Measurements from ENCODE around the gene HSFX3.
A peak's percentile ranks its signal among the peaks of the same experiment; 100 is the strongest.
"Not testable (repeated sequence)": the region's sequence is repeated elsewhere in the genome, so short reads cannot be mapped to it uniquely, and the experiment has no call there.

Gene HSFX3, protein sequence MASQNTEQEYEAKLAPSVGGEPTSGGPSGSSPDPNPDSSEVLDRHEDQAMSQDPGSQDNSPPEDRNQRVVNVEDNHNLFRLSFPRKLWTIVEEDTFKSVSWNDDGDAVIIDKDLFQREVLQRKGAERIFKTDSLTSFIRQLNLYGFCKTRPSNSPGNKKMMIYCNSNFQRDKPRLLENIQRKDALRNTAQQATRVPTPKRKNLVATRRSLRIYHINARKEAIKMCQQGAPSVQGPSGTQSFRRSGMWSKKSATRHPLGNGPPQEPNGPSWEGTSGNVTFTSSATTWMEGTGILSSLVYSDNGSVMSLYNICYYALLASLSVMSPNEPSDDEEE

DNA sequence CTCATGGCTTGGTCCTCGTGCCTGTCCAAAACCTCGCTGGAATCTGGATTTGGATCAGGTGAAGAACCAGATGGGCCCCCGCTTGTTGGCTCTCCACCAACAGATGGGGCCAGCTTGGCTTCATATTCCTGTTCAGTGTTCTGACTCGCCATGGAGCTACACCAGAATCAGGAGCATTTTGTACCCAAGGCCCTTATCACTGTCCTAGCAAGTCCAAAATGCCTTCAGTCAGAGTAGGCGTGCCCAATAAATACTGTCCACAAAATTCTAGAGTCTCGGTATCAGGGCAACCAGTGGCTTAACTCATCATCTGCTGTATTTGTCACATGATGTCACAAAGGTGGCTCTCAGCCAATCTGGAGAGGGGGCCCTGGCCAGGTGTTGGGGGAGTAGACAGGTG lies at the start of gene HSFX3:
TSS of gene HSFX3 (minus strand) at position 224 of the 400 bp plus-strand sequence. CDS start at position 152, 72 bp downstream.
- H3K36me3 Mint-ChIP-seq, H3K27me3 Mint-ChIP-seq, H3K9me3 Mint-ChIP-seq, H3K4me3 Mint-ChIP-seq, CTCF ChIA-PET, H3K4me1 Mint-ChIP-seq, DNase-seq: not testable (repeated sequence)
- H3K27ac Mint-ChIP-seq: peak within 1 kb of the TSS; percentile 28

DNA sequence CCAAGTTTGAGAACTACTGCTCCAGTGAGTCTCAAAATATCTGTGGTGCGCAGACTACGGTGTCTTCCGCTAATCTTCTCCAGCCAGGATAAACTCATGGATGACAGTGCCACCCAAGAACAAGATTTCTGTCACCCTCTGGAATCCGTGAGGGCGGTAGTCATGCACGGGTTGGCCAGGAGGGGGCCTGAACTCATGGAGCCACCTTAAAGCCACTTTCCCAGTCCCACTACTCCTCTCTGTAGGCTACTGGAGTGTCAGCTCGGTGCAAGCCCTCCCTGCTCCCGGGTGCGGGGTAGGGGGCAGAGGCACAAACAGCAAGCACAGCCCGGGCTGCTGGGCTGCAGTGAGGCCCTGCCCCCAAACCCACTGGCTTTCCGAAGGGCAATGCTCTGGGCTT lies 48.9 kb upstream of the HSFX3 start:
- H3K4me1 Mint-ChIP-seq, H3K9me3 Mint-ChIP-seq, CTCF ChIA-PET, H3K27ac Mint-ChIP-seq, H3K4me3 Mint-ChIP-seq, H3K36me3 Mint-ChIP-seq, H3K27me3 Mint-ChIP-seq: not testable (repeated sequence)
- peak; percentile 22 for DNase-seq

DNA sequence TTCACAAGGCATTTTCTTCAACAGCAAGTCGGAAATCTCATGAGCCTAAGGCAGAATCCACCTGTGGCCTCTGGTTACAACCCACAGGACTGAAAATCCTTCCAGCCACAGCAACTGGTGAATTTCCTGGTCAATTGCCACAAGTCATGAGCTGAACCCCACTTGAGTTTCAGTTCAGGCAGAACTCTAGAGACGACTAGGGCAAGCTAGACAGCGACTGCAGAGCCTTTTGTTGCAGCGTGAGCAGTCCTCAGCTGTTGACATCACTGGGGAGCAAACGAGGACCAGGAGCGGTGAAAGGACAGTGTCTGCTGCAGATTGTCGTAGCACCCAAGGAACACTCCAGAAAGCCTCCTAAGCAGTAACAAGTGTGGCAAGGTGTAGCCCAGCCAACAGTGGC lies 46.2 kb upstream of the HSFX3 start:
- DNase-seq, H3K27me3 Mint-ChIP-seq, CTCF ChIA-PET, H3K4me1 Mint-ChIP-seq, H3K27ac Mint-ChIP-seq, H3K9me3 Mint-ChIP-seq, H3K4me3 Mint-ChIP-seq, H3K36me3 Mint-ChIP-seq: not testable (repeated sequence)

DNA sequence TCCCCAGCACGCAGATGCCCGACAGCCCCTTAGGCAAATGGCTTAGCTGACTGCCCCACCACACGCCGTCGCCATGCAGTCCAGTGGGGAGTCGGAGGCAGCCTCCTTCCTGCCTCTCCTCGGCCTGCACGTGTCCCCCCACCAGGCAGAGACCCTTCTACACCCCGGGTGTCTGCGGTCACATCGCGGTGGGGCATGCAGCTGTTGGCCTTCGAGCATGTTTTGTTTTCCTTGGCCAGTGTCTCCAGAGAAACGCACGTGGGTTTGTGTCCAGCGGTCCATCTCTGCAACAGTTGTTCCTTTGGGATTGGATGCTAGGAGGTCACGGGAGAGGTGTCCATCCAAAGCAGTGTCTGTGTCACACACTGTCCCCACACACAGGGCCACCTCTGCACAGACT lies 45.5 kb upstream of the HSFX3 start, which contains the start of gene HSFX2:
TSS of gene HSFX2 (minus strand) at position 101 of the 400 bp plus-strand sequence. CDS start 614 bp downstream, outside the sequence.
- DNase-seq, H3K36me3 Mint-ChIP-seq, H3K27ac Mint-ChIP-seq, H3K9me3 Mint-ChIP-seq, CTCF ChIA-PET, H3K4me3 Mint-ChIP-seq, H3K4me1 Mint-ChIP-seq, H3K27me3 Mint-ChIP-seq: not testable (repeated sequence)

DNA sequence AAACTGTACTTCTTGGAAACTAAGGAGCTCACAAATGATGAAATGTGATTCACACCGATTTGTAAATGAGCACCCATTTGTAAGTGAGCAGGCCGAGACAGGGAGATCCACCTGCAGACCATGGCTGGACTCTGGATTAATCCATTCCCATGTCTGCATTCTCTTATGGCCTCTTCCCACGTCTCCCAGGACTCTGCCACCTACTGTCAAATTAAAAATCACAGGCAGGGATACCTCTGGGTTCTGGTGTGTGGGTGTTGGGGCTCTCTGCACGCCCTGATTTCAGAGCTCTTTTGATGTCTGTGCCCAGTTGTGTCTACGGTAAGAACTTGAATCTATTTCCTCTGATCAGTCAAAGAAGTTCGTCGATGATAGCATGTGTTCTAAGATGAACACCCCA lies 41.3 kb upstream of the HSFX3 start:
- H3K36me3 Mint-ChIP-seq, H3K27ac Mint-ChIP-seq, CTCF ChIA-PET, H3K9me3 Mint-ChIP-seq, H3K27me3 Mint-ChIP-seq, DNase-seq, H3K4me3 Mint-ChIP-seq, H3K4me1 Mint-ChIP-seq: not testable (repeated sequence)

DNA sequence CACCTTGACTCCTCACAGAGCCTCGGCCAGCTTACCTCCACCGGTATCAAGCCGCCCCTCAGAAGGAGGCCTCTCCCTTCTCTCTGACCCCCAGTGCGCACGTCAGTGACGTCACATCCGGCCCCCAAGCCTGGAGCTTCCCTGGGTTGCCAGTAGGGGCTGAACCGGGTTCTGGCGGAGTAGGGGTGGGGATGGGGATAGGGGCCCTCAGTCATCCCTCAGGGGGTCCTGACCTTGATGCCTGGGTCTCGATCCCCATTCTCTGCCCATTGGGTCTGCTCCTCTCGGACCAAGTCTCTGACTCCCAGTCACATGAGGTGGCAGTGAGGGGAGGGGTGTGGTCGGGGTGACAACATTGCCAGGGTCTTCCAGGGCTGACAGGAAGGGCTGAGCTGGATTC lies 37.6 kb upstream of the HSFX3 start, which contains the start of gene MAGEA9B:
TSS of gene MAGEA9B (minus strand) at position 101 of the 400 bp plus-strand sequence. CDS start 4,280 bp downstream, outside the sequence.
- CTCF ChIA-PET: not testable (repeated sequence)

DNA sequence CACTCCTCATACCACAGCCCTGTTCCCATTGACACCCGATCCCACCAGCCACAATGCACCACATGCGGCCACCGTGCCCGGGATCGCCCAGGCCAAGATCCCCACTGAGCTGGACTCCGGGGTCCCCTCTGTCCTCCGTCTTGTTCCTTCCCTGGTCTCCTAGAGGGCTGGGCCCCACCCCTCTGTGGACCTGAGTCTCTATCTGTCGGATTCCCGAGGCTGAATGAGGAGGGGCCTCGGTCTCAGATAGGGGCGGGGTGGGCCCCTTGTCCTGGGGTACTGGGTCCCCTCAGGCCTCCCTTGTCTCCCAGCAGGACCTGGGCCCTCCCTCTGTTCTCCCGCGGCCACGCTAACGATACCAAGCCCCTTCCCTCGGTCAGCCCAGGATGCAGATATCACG lies 35.9 kb upstream of the HSFX3 start:
- H3K4me1 Mint-ChIP-seq, H3K27me3 Mint-ChIP-seq, H3K9me3 Mint-ChIP-seq, H3K36me3 Mint-ChIP-seq, H3K4me3 Mint-ChIP-seq, DNase-seq, CTCF ChIA-PET, H3K27ac Mint-ChIP-seq: not testable (repeated sequence)

More for the DNA sequence above, 37.6 kb upstream of the HSFX3 start, which contains the start of gene MAGEA9B:
- not testable (repeated sequence) for H3K9me3 Mint-ChIP-seq, H3K4me1 Mint-ChIP-seq, H3K4me3 Mint-ChIP-seq, H3K27ac Mint-ChIP-seq, H3K27me3 Mint-ChIP-seq, DNase-seq, H3K36me3 Mint-ChIP-seq

DNA sequence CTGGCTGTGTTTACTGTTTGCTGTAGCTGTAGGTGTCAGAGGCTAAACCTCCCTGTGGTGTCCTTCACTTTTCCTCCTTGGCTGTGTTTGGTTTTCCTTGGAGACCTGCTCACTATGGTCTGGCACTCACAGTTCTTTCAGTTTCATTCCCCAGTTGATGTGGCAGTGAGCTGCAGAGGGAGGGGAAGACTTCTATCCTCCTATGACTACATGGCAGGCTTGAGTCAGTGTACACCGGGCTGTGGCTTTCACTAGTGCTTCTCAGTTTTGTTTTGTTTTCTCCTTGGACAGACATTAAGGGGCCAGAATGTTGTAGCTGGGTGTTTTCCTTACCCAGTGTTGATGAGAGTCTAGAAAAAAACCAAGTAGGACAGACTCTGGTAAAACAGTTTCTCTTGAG lies 23.7 kb upstream of the HSFX3 start:
- DNase-seq, H3K27me3 Mint-ChIP-seq, H3K9me3 Mint-ChIP-seq, H3K4me1 Mint-ChIP-seq, H3K27ac Mint-ChIP-seq, CTCF ChIA-PET, H3K4me3 Mint-ChIP-seq, H3K36me3 Mint-ChIP-seq: not testable (repeated sequence)

DNA sequence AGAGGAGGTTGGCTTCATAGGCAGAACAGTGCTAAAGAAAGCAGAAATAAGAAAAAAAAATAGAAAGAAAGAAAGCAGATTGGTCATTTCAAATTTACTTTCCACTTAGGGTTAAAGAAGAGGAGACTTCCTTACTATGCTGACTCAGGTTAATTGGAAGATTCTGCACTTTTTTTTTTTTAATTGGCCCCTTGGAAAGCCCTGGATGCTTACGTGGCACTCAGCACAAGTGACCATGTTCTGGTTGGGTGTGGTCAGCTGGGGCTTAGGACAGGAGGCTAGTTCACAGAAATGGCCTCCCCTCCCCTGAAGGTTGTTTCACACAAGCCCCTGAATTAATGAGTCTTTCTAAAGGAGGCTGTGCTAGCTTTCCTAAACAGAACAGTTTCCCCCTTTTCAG lies 23.0 kb upstream of the HSFX3 start:
- CTCF ChIA-PET: interaction anchor here (1.2 kb wide), 1 partner anchor 60 kb away, joined by 3 read pairs; no protein-coding TSS in a partner anchor
- no peak for DNase-seq
- Mint-ChIP-seq H3K4me1 (peaks cover 4% of the 10 kb centered on the region), H3K36me3 (no peaks in the 10 kb centered on the region), H3K27ac (peak overlapping the region; percentile 55), H3K4me3 (no peak overlapping the region), H3K9me3 (no peaks in the 10 kb centered on the region), H3K27me3 (peaks cover under 1% of the 10 kb centered on the region)

DNA sequence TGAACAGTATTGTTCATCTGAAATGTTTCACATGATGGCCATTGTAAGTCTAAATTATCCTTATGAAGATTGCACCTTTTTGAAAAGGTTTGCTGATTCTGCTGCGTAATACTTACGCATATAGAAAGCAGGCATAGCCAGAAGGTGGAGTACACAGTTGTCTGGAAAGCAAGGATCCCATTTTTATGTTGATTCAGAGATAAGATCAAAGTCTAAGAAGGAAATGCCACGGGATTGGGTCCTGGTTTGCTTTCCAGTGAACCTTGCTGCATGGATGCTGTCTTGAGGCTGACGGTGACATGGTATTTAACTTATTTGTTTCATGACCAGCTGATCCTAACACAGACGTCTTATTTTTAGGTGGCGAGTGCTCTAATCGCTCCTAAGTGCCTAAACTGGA lies 22.0 kb upstream of the HSFX3 start:
- CTCF ChIA-PET: interaction anchor here (1.2 kb wide), 1 partner anchor 60 kb away, joined by 3 read pairs; no protein-coding TSS in a partner anchor
- H3K36me3 Mint-ChIP-seq: no peaks in the 10 kb centered on the region
- H3K27me3 Mint-ChIP-seq: peaks cover 4% of the 10 kb centered on the region

DNA sequence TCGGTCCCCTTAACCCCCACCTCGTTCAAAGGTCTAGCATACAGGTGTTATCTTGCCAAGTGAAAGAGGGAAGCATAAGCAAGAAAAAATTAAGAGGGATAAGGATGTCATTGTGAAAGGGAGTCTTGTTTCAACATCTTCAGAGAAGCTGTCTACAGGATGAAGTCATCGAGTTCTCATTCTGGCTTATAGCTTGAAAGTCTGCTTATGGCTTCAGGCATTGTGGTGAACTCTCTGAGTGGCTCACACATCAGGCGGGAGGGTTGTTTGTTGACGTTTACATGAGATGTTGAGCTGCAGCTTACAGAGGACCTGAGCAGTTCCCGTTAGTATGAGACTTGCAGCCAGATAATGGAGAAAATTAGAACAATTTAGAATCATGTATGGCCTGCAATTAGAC lies 20.9 kb upstream of the HSFX3 start:
- Mint-ChIP-seq H3K9me3 (no peaks in the 10 kb centered on the region), H3K27me3 (peaks cover 4% of the 10 kb centered on the region), H3K4me1 (peaks cover 4% of the 10 kb centered on the region), H3K27ac (no peak overlapping the region), H3K4me3 (no peak overlapping the region), H3K36me3 (no peaks in the 10 kb centered on the region)
- DNase-seq: no peak
- CTCF ChIA-PET: interaction anchor here (0.9 kb wide), 1 partner anchor 58 kb away, joined by 3 read pairs; no protein-coding TSS in a partner anchor

More for the DNA sequence above, 22.0 kb upstream of the HSFX3 start:
- Mint-ChIP-seq H3K9me3 (no peaks in the 10 kb centered on the region), H3K4me1 (peaks cover 4% of the 10 kb centered on the region), H3K4me3 (no peak overlapping the region), H3K27ac (no peak overlapping the region)
- no peak for DNase-seq

DNA sequence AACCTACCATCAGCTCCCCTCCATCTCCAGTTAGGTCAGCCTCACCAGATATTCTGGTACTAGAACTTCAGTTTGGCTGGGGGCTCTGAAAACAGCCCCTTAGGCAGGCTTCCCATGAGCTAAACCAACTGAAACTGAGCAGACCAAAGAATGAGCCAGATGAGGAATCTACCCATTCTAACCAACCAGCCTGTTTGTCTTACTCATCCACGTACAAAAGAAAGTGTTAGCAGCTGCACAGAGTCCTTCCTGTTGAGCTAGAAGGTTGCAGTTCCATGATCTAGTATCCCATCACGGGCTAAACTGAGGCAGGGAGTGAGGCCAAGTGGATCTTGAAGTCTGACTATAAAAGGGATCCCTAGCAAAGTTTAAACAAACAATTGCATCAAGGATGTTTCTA lies 20.0 kb upstream of the HSFX3 start:
- Mint-ChIP-seq H3K36me3 (no peaks in the 10 kb centered on the region), H3K4me3 (no peak overlapping the region)

DNA sequence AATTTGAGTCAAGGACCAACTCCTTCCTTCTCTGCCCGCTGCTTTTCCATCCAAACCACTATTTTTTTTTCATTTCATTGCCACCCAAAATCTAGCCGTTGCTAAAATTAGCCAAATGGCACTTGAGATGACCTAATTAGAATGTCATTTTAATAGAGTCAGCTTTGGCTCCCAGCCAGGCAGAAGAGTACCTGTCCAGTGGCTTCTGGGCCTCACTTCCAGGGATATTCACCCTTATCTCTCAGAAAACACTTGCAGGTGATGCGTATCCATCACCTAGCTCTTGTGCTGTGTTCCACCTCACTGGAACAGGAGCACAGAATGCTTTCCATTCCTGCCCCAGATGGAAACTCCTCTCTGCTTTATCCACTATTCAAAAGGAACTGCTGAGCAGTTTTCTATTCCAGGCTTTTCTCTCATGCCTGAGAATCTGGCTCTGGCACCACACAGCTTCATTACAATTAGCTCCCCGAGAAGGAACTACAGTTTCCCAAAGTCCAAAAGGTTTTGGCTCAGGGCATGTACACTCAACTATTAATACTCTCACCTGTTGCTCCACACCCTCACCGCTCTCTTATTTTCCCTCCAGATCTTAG lies 19.1 kb upstream of the HSFX3 start:
- DNase-seq: no peak
- CTCF ChIA-PET: interaction anchor here (1.0 kb wide), 1 partner anchor 56 kb away, joined by 4 read pairs; no protein-coding TSS in a partner anchor
- Mint-ChIP-seq H3K27ac (no peak overlapping the region), H3K4me3 (no peak overlapping the region), H3K4me1 (peaks cover 4% of the 10 kb centered on the region), H3K9me3 (no peaks in the 10 kb centered on the region), H3K27me3 (peaks cover 4% of the 10 kb centered on the region), H3K36me3 (no peaks in the 10 kb centered on the region)

More for the DNA sequence above, 20.0 kb upstream of the HSFX3 start:
- CTCF ChIA-PET: interaction anchor here (1.0 kb wide), 1 partner anchor 57 kb away, joined by 4 read pairs; no protein-coding TSS in a partner anchor
- peaks cover 4% of the 10 kb centered on the region for H3K27me3 Mint-ChIP-seq
- H3K4me1 Mint-ChIP-seq: peaks cover 4% of the 10 kb centered on the region
- H3K27ac Mint-ChIP-seq: no peak overlapping the region
- no peaks in the 10 kb centered on the region for H3K9me3 Mint-ChIP-seq
- DNase-seq: no peak

DNA sequence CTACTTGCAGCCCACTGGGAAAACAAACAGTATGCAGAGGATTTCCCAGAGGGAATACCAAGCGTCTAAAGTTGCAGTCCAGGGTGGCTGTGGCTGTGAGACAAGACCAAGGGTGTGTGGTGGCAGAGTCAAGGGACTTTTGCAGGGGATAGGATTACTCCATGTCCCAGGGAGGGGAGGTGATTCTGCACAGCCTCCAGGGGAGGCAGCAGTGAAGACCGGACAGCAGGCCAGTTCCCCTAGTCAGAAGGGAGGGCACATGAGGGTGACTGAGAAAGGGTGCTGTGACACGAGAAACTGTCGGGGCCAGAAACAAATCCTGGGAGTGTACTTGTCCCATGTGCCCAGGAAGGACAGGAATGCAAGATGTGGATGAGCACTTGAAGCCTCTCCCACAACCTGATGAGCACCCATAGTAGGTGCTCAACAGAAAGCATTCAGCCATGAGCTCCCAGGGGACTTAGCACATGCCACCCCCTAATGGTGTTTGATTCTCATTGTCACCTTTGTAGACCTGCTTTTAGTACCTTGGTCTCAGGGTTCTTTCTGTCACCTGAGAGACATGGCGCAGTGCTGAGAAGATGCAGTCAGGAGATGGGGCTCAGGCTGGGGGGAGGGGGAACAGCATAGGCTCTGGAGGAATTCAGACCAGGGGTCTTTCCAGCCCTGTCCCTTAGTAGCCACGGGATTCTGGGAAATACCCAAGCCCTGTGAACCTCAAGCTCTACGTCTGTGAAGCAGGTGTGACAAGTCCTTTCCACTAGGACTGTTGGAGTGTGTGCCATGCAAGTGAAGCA lies 18.1 kb upstream of the HSFX3 start:
- H3K27ac Mint-ChIP-seq: no peak overlapping the region
- H3K27me3 Mint-ChIP-seq: peaks cover 4% of the 10 kb centered on the region
- no peaks in the 10 kb centered on the region for H3K9me3 Mint-ChIP-seq
- CTCF ChIA-PET: no interaction called here
- no peaks in the 10 kb centered on the region for H3K36me3 Mint-ChIP-seq
- H3K4me1 Mint-ChIP-seq: peaks cover 1% of the 10 kb centered on the region
- DNase-seq: no peak
- no peak overlapping the region for H3K4me3 Mint-ChIP-seq

Data from activated naive CD4-positive, alpha-beta T cell treated with anti-CD3 and anti-CD28 coated beads, Interleukin-2, amount 10 ng/mL, durations not matched to agents 7 days and 5 days (primary cell).